DOHH2 (cell line): ENCODE data around the gene NAALADL2.

Experiments used
- H3F3A ChIP-seq: fragments of 200-600 bp; sonication (generic), shearing (Covaris generic); 2 replicates; pipeline ENCODE4 v1.6.0; 2016; ENCODE audit warnings: antibody characterized with exemption, mild to moderate bottlenecking; ENCODE audit not compliant: control insufficient read depth, insufficient read depth
- H3K27ac ChIP-seq: fragments of 200-600 bp; sonication (generic); 2 replicates; pipeline ENCODE4 v1.5.1; 2014; ENCODE audit warnings: low read depth, mild to moderate bottlenecking, low read length, moderate library complexity
- H3K27me3 ChIP-seq: fragments of 200-600 bp; sonication (generic); 2 replicates; pipeline ENCODE4 v1.6.1; 2014; ENCODE audit warnings: mild to moderate bottlenecking, low read length, mixed read lengths; ENCODE audit not compliant: control insufficient read depth
- H3K36me3 ChIP-seq: fragments of 200-600 bp; sonication (generic); 2 replicates; pipeline ENCODE4 v1.6.1; 2014; ENCODE audit warnings: mild to moderate bottlenecking, low read length, moderate library complexity, mixed read lengths; ENCODE audit not compliant: control insufficient read depth
- H3K4me1 ChIP-seq: fragments of 200-600 bp; sonication (generic); 2 replicates; pipeline ENCODE4 v1.6.1; 2014; ENCODE audit warnings: mild to moderate bottlenecking, low read length, mixed read lengths; ENCODE audit not compliant: control insufficient read depth
- H3K4me2 ChIP-seq: fragments of 200-600 bp; sonication (generic); 2 replicates; pipeline ENCODE4 v1.6.0; 2014; ENCODE audit warnings: mild to moderate bottlenecking, low read length, moderate library complexity
- H3K4me3 ChIP-seq: fragments of 200-600 bp; sonication (generic); 2 replicates; pipeline ENCODE4 v1.5.1; 2014; ENCODE audit warnings: mild to moderate bottlenecking, low read length, mixed read lengths
- H3K79me2 ChIP-seq: fragments of 200-600 bp; sonication (generic); 2 replicates; pipeline ENCODE4 v1.6.1; 2014; ENCODE audit warnings: mild to moderate bottlenecking, low read length, mixed read lengths; ENCODE audit not compliant: control insufficient read depth
- H3K9me2 ChIP-seq: fragments of 200-600 bp; sonication (generic); replicated peaks from 2 replicates; pipeline ENCODE4 v1.6.1; 2014; ENCODE audit warnings: mild to moderate bottlenecking, low read length, mixed read lengths; ENCODE audit not compliant: control insufficient read depth
- H3K9me3 ChIP-seq: fragments of 200-600 bp; sonication (generic); 2 replicates; pipeline ENCODE4 v1.6.1; 2014; ENCODE audit warnings: antibody characterized with exemption, low read length, mixed read lengths; ENCODE audit not compliant: control insufficient read depth, insufficient read depth
- H4K20me1 ChIP-seq: fragments of 200-600 bp; sonication (generic); 2 replicates; pipeline ENCODE4 v1.6.0; 2014; ENCODE audit warnings: low read depth, mild to moderate bottlenecking, antibody characterized with exemption, low read length, moderate library complexity; ENCODE audit not compliant: control insufficient read depth, insufficient read depth
- CTCF ChIP-seq: fragments of 200-600 bp; sonication (generic); IDR thresholded peaks from one replicate; pipeline ENCODE4 v1.5.1; 2014; ENCODE audit warnings: antibody characterized with exemption, mild to moderate bottlenecking, low read depth, low read length; ENCODE audit not compliant: poor library complexity, severe bottlenecking
- EZH2phosphoT487 ChIP-seq: fragments of 200-600 bp; sonication (generic); IDR thresholded peaks from 2 replicates; pipeline ENCODE4 v1.6.1; 2017; ENCODE audit warnings: borderline replicate concordance, mild to moderate bottlenecking, antibody characterized with exemption, low read length, moderate library complexity, mixed read lengths

The NAALADL2 gene

GRCh38 chr3:175485436-175485835 is 626.3 kb downstream of the NAALADL2 start:
- Histone ChIP-seq H3K27ac (no peak overlapping the region), H3K4me1 (no peaks in the 10 kb centered on the region), H4K20me1 (no peaks in the 10 kb centered on the region), H3K36me3 (no peaks in the 10 kb centered on the region), H3K4me2 (no peak overlapping the region), H3F3A (no peaks in the 10 kb centered on the region), H3K27me3 (no peaks in the 10 kb centered on the region), H3K9me3 (no peaks in the 10 kb centered on the region), H3K79me2 (no peaks in the 10 kb centered on the region), H3K4me3 (no peak overlapping the region), H3K9me2 (no peaks in the 10 kb centered on the region)
- TF ChIP-seq CTCF (no peak), EZH2phosphoT487 (no peak)

GRCh38 chr3:175486255-175486654 is 627.1 kb downstream of the NAALADL2 start:
- Histone ChIP-seq H3F3A (no peaks in the 10 kb centered on the region), H3K4me3 (no peak overlapping the region), H4K20me1 (no peaks in the 10 kb centered on the region), H3K27me3 (no peaks in the 10 kb centered on the region), H3K9me3 (no peaks in the 10 kb centered on the region), H3K79me2 (no peaks in the 10 kb centered on the region), H3K4me2 (no peak overlapping the region), H3K9me2 (no peaks in the 10 kb centered on the region), H3K36me3 (no peaks in the 10 kb centered on the region), H3K27ac (no peak overlapping the region), H3K4me1 (no peaks in the 10 kb centered on the region)
- TF ChIP-seq EZH2phosphoT487: no peak
- TF ChIP-seq CTCF: no peak

GRCh38 chr3:175489406-175489805 is 630.3 kb downstream of the NAALADL2 start:
- Histone ChIP-seq H3K27ac (no peak overlapping the region), H3F3A (no peaks in the 10 kb centered on the region), H4K20me1 (no peaks in the 10 kb centered on the region), H3K4me3 (no peak overlapping the region), H3K9me2 (no peaks in the 10 kb centered on the region), H3K36me3 (no peaks in the 10 kb centered on the region), H3K4me2 (no peak overlapping the region), H3K9me3 (no peaks in the 10 kb centered on the region), H3K27me3 (no peaks in the 10 kb centered on the region), H3K79me2 (no peaks in the 10 kb centered on the region), H3K4me1 (no peaks in the 10 kb centered on the region)
- TF ChIP-seq EZH2phosphoT487: no peak
- TF ChIP-seq CTCF: no peak

GRCh38 chr3:175493301-175493700 is 634.2 kb downstream of the NAALADL2 start:
- no peak for TF ChIP-seq EZH2phosphoT487
- TF ChIP-seq CTCF: no peak
- no peaks in the 10 kb centered on the region for H3K9me2 ChIP-seq
- no peak overlapping the region for H3K4me2 ChIP-seq
- H3K4me3 ChIP-seq: no peak overlapping the region
- H3K27ac ChIP-seq: no peak overlapping the region
- no peaks in the 10 kb centered on the region for H3K36me3 ChIP-seq
- H3K4me1 ChIP-seq: no peaks in the 10 kb centered on the region
- no peaks in the 10 kb centered on the region for H3K27me3 ChIP-seq
- H3K79me2 ChIP-seq: no peaks in the 10 kb centered on the region
- H3F3A ChIP-seq: no peaks in the 10 kb centered on the region
- no peaks in the 10 kb centered on the region for H3K9me3 ChIP-seq
- no peaks in the 10 kb centered on the region for H4K20me1 ChIP-seq
